HG03060 (cell line): Measurements from ENCODE around the gene KIAA1191.
"Not testable (repeated sequence)": the region's sequence is repeated elsewhere in the genome, so short reads cannot be mapped to it uniquely, and the experiment has no call there.

Experiments used
- ATAC-seq: cut with Tn5 transposase; IDR thresholded peaks from one replicate; pipeline ENCODE4 v1.9.1; 2021; ENCODE audit warnings: low read depth, moderate number of reproducible peaks; ENCODE audit not compliant: unreplicated experiment

The KIAA1191 gene

GRCh38 chr5:176361437-176362232 lies at the start of gene KIAA1191:
KIAA1191 (minus strand) TSS chr5:176361764; CDS start chr5:176359508, 2,256 bp downstream.
- ATAC-seq, result peak; percentile 71

GRCh38 chr5:176410486-176411180 lies 49.1 kb upstream of the KIAA1191 start:
- ATAC-seq, result no peak

GRCh38 chr5:176409765-176410164 lies 48.2 kb upstream of the KIAA1191 start:
- no peak for ATAC-seq

GRCh38 chr5:176408590-176408989 lies 47.0 kb upstream of the KIAA1191 start:
- no peak for ATAC-seq

- ATAC-seq, result not testable (repeated sequence)
Measured at GRCh38 chr5:176408252-176408573, 46.6 kb upstream of the KIAA1191 start.

GRCh38 chr5:176407456-176408251 lies 46.1 kb upstream of the KIAA1191 start:
- no peak for ATAC-seq

- no peak for ATAC-seq
Measured at GRCh38 chr5:176406436-176407052, 45.0 kb upstream of the KIAA1191 start.

GRCh38 chr5:176405656-176406435 lies 44.3 kb upstream of the KIAA1191 start:
- ATAC-seq, result no peak

- no peak for ATAC-seq
Measured at GRCh38 chr5:176401281-176402205, 40.0 kb upstream of the KIAA1191 start.

- no peak for ATAC-seq
Measured at GRCh38 chr5:176400382-176401156, 39.0 kb upstream of the KIAA1191 start.

GRCh38 chr5:176397736-176398420 lies 36.3 kb upstream of the KIAA1191 start:
- no peak for ATAC-seq

GRCh38 chr5:176396330-176396729 lies 34.8 kb upstream of the KIAA1191 start:
- no peak for ATAC-seq

- no peak for ATAC-seq
Measured at GRCh38 chr5:176394881-176395675, 33.5 kb upstream of the KIAA1191 start.

- no peak for ATAC-seq
Measured at GRCh38 chr5:176394096-176394495, 32.5 kb upstream of the KIAA1191 start.

GRCh38 chr5:176392526-176392925 lies 31.0 kb upstream of the KIAA1191 start:
- no peak for ATAC-seq

GRCh38 chr5:176391999-176392398 lies 30.4 kb upstream of the KIAA1191 start:
- no peak for ATAC-seq

- no peak for ATAC-seq
Measured at GRCh38 chr5:176391479-176391878, 29.9 kb upstream of the KIAA1191 start.
